GM23338 (cell line): ENCODE data around the gene LRBA. TPM values are rescaled to one million over a fixed set of nuclear protein-coding genes. Genes with fewer than 3 reads are reported as not detected.

Experiments
- ATAC-seq: fragments of 200-7000 bp; cut with Tn5 transposase; 3 replicates; pipeline ENCODE4 v1.9.1; 2020
- DNase-seq: peaks from one replicate; pipeline ENCODE4 v3.0.0-alpha.2; 2015; ENCODE audit warnings: low spot score
- H2AFZ ChIP-seq: fragments of 200-600 bp; sonication (generic); 2 replicates; pipeline ENCODE4 v1.8.0; 2016; ENCODE audit warnings: antibody characterized with exemption, mild to moderate bottlenecking, moderate library complexity
- H3F3A ChIP-seq: fragments of 200-600 bp; sonication (generic); replicated peaks from 2 replicates; pipeline ENCODE4 v1.8.0; 2017; ENCODE audit warnings: antibody characterized with exemption, mixed run types, low read depth
- H3K27ac ChIP-seq: fragments of 200-600 bp; sonication (generic); 2 replicates; pipeline ENCODE4 v1.6.1; 2016; ENCODE audit warnings: low read depth
- H3K27me3 ChIP-seq: fragments of 200-600 bp; sonication (generic); 2 replicates; pipeline ENCODE4 v1.8.0; 2016; ENCODE audit warnings: mild to moderate bottlenecking, mixed run types, moderate library complexity; ENCODE audit not compliant: insufficient read depth
- H3K36me3 ChIP-seq: fragments of 200-600 bp; sonication (generic); 2 replicates; pipeline ENCODE4 v1.8.0; 2016; ENCODE audit warnings: mild to moderate bottlenecking; ENCODE audit not compliant: insufficient read depth
- H3K4me1 ChIP-seq: fragments of 200-600 bp; sonication (generic); 2 replicates; pipeline ENCODE4 v1.8.0; 2016; ENCODE audit warnings: mild to moderate bottlenecking, moderate library complexity; ENCODE audit not compliant: insufficient read depth
- H3K4me2 ChIP-seq: fragments of 200-600 bp; sonication (generic); 2 replicates; pipeline ENCODE4 v1.7.1; 2017; ENCODE audit warnings: mixed run types
- H3K4me3 ChIP-seq: fragments of 200-600 bp; sonication (generic); 2 replicates; pipeline ENCODE4 v1.6.1; 2016; ENCODE audit warnings: mixed run types
- H3K79me2 ChIP-seq: fragments of 200-600 bp; sonication (generic); replicated peaks from 2 replicates; pipeline ENCODE4 v1.8.0; 2017; ENCODE audit warnings: mild to moderate bottlenecking; ENCODE audit not compliant: insufficient read depth
- H3K9me2 ChIP-seq: fragments of 200-600 bp; sonication (generic); 2 replicates; pipeline ENCODE4 v1.8.0; 2017; ENCODE audit not compliant: insufficient read depth
- H4K20me1 ChIP-seq: fragments of 200-600 bp; sonication (generic); replicated peaks from 2 replicates; pipeline ENCODE4 v1.8.0; 2017; ENCODE audit warnings: mild to moderate bottlenecking; ENCODE audit not compliant: insufficient read depth
- H3K27ac Mint-ChIP-seq: 2 replicates; pipeline ENCODE4 v1.8.0; 2020; ENCODE audit warnings: inconsistent platforms, mild to moderate bottlenecking, moderate library complexity, mixed read lengths
- H3K27me3 Mint-ChIP-seq: 3 replicates; pipeline ENCODE4 v1.8.0; 2022; ENCODE audit warnings: low read depth, mild to moderate bottlenecking, moderate library complexity, mixed read lengths, inconsistent platforms; ENCODE audit not compliant: insufficient read depth, poor library complexity
- H3K36me3 Mint-ChIP-seq: 3 replicates; pipeline ENCODE4 v1.8.0; 2021; ENCODE audit warnings: low read depth, mild to moderate bottlenecking, inconsistent platforms, moderate library complexity, mixed read lengths
- H3K4me1 Mint-ChIP-seq: 3 replicates; pipeline ENCODE4 v1.8.0; 2020; ENCODE audit warnings: mild to moderate bottlenecking, inconsistent platforms, mixed read lengths
- H3K4me3 Mint-ChIP-seq: 3 replicates; pipeline ENCODE4 v1.8.0; 2021; ENCODE audit warnings: moderate library complexity, mild to moderate bottlenecking, inconsistent platforms, mixed read lengths
- H3K9me3 Mint-ChIP-seq: 3 replicates; pipeline ENCODE4 v1.8.0; 2020; ENCODE audit warnings: moderate library complexity, mild to moderate bottlenecking, inconsistent platforms, mixed read lengths
- CTCF ChIP-seq, 2 experiments: fragments of 200-600 bp in 1 of 2; sonication (generic) in 1 of 2; conservative IDR thresholded peaks; 2 replicates each; pipeline versions ENCODE4 v1.5.1 to v1.6.1; 2016 to 2017; ENCODE audit warnings: antibody characterized with exemption in 2 of 2, low read depth in 2 of 2, mild to moderate bottlenecking in 2 of 2, moderate library complexity in 1 of 2
- EZH2 ChIP-seq: fragments of 200-600 bp; sonication (generic); IDR thresholded peaks from one replicate; pipeline ENCODE4 v1.8.0; 2017; ENCODE audit warnings: antibody characterized with exemption, mild to moderate bottlenecking, low read depth; ENCODE audit not compliant: unreplicated experiment
- EZH2phosphoT487 ChIP-seq: fragments of 200-600 bp; sonication (generic); IDR thresholded peaks from one replicate; pipeline ENCODE4 v1.8.1; 2018; ENCODE audit warnings: antibody characterized with exemption; ENCODE audit not compliant: unreplicated experiment
- JUNB ChIP-seq: IDR thresholded peaks from one replicate; pipeline ENCODE4 v1.6.1; 2016; ENCODE audit warnings: antibody characterized with exemption; ENCODE audit not compliant: unreplicated experiment
- NANOG ChIP-seq: IDR thresholded peaks from 2 replicates; pipeline ENCODE4 v1.6.1; 2016; ENCODE audit warnings: antibody characterized with exemption, borderline replicate concordance
- POLR2AphosphoS5 ChIP-seq: IDR thresholded peaks from 2 replicates; pipeline ENCODE4 v1.6.1; 2016; ENCODE audit warnings: antibody characterized with exemption, low read depth
- STAT1 ChIP-seq: IDR thresholded peaks from one replicate; pipeline ENCODE4 v1.6.1; 2016; ENCODE audit warnings: antibody characterized with exemption; ENCODE audit not compliant: unreplicated experiment
- ZNF114 ChIP-seq: fragments of 250-450 bp; sonication (Bioruptor Pico); IDR thresholded peaks from 2 replicates; pipeline ENCODE4 v1.5.0; 2020; ENCODE audit warnings: mild to moderate bottlenecking, moderate library complexity
- ZNF331 ChIP-seq: fragments of 250-450 bp; sonication (Bioruptor Pico); IDR thresholded peaks from 2 replicates; pipeline ENCODE4 v1.5.0; 2020; ENCODE audit warnings: low read depth, mild to moderate bottlenecking, moderate library complexity
- polyA plus RNA-seq: library from polyadenylated mRNA; unstranded; fragments of >200 nt; fragmentation: Nextera tagmentation; extraction: Ambion mirVana; gene quantifications from 2 replicates; pipeline ENCODE4 v1.2.1, GENCODE V29; 2016
- total RNA-seq: library from RNA; depleted of rRNA; stranded (reverse); fragments of >200 nt; shearing (Covaris generic); gene quantifications from 2 replicates; pipeline ENCODE4 v1.2.3, GENCODE V29; 2014
- TF ChIP-seq, protein P1 (sequence below): fragments of 250-450 bp; sonication (Bioruptor Pico); IDR thresholded peaks from 2 replicates; pipeline ENCODE4 v1.5.0; 2020; ENCODE audit warnings: mild to moderate bottlenecking, moderate library complexity
- TF ChIP-seq, protein P2 (sequence below): IDR thresholded peaks from one replicate; pipeline ENCODE4 v1.6.1; 2018; ENCODE audit warnings: antibody characterized with exemption; ENCODE audit not compliant: unreplicated experiment

Gene LRBA
- total and polyA plus RNA-seq, 2 experiments from 2014 or later = 23.3 to 126 TPM

GRCh38 chr4:150224896-150225591 lies 790.0 kb downstream of the LRBA start:
- no peak overlapping the region for H2AFZ ChIP-seq
- H3K9me3 Mint-ChIP-seq = no peaks in the 10 kb centered on the region; the same call in 2 of the 3 replicates
- peaks cover 3% of the 10 kb centered on the region for H3K27me3 Mint-ChIP-seq
- H4K20me1 ChIP-seq = no peaks in the 10 kb centered on the region
- no peaks in the 10 kb centered on the region for H3K9me2 ChIP-seq
- H3K4me3 Mint-ChIP-seq = no peak overlapping the region
- no peaks in the 10 kb centered on the region for H3K36me3 ChIP-seq
- no peak overlapping the region for H3K27ac Mint-ChIP-seq
- ATAC-seq = peak; percentile 97
- no peaks in the 10 kb centered on the region for H3K36me3 Mint-ChIP-seq
- peaks cover 26% of the 10 kb centered on the region for H3K4me1 Mint-ChIP-seq
- no peaks in the 10 kb centered on the region for H3F3A ChIP-seq
- H3K27me3 ChIP-seq = no peaks in the 10 kb centered on the region
- no peak overlapping the region for H3K27ac ChIP-seq
- TF ChIP-seq, protein P1, sequence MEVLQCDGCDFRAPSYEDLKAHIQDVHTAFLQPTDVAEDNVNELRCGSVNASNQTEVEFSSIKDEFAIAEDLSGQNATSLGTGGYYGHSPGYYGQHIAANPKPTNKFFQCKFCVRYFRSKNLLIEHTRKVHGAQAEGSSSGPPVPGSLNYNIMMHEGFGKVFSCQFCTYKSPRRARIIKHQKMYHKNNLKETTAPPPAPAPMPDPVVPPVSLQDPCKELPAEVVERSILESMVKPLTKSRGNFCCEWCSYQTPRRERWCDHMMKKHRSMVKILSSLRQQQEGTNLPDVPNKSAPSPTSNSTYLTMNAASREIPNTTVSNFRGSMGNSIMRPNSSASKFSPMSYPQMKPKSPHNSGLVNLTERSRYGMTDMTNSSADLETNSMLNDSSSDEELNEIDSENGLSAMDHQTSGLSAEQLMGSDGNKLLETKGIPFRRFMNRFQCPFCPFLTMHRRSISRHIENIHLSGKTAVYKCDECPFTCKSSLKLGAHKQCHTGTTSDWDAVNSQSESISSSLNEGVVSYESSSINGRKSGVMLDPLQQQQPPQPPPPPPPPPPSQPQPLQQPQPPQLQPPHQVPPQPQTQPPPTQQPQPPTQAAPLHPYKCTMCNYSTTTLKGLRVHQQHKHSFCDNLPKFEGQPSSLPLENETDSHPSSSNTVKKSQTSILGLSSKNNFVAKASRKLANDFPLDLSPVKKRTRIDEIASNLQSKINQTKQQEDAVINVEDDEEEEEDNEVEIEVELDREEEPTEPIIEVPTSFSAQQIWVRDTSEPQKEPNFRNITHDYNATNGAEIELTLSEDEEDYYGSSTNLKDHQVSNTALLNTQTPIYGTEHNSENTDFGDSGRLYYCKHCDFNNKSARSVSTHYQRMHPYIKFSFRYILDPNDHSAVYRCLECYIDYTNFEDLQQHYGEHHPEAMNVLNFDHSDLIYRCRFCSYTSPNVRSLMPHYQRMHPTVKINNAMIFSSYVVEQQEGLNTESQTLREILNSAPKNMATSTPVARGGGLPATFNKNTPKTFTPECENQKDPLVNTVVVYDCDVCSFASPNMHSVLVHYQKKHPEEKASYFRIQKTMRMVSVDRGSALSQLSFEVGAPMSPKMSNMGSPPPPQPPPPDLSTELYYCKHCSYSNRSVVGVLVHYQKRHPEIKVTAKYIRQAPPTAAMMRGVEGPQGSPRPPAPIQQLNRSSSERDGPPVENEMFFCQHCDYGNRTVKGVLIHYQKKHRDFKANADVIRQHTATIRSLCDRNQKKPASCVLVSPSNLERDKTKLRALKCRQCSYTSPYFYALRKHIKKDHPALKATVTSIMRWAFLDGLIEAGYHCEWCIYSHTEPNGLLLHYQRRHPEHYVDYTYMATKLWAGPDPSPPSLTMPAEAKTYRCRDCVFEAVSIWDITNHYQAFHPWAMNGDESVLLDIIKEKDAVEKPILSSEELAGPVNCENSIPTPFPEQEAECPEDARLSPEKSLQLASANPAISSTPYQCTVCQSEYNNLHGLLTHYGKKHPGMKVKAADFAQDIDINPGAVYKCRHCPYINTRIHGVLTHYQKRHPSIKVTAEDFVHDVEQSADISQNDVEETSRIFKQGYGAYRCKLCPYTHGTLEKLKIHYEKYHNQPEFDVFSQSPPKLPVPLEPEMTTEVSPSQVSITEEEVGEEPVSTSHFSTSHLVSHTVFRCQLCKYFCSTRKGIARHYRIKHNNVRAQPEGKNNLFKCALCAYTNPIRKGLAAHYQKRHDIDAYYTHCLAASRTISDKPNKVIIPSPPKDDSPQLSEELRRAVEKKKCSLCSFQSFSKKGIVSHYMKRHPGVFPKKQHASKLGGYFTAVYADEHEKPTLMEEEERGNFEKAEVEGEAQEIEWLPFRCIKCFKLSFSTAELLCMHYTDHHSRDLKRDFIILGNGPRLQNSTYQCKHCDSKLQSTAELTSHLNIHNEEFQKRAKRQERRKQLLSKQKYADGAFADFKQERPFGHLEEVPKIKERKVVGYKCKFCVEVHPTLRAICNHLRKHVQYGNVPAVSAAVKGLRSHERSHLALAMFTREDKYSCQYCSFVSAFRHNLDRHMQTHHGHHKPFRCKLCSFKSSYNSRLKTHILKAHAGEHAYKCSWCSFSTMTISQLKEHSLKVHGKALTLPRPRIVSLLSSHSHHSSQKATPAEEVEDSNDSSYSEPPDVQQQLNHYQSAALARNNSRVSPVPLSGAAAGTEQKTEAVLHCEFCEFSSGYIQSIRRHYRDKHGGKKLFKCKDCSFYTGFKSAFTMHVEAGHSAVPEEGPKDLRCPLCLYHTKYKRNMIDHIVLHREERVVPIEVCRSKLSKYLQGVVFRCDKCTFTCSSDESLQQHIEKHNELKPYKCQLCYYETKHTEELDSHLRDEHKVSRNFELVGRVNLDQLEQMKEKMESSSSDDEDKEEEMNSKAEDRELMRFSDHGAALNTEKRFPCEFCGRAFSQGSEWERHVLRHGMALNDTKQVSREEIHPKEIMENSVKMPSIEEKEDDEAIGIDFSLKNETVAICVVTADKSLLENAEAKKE = peak; percentile 87
- no peak for TF ChIP-seq POLR2AphosphoS5
- H3K79me2 ChIP-seq = no peaks in the 10 kb centered on the region
- peaks cover 17% of the 10 kb centered on the region for H3K4me1 ChIP-seq
- H3K4me3 ChIP-seq = no peak overlapping the region
- H3K4me2 ChIP-seq = no peak overlapping the region
- DNase-seq = peak; percentile 58

GRCh38 chr4:150219841-150220240 lies 795.2 kb downstream of the LRBA start:
- no peaks in the 10 kb centered on the region for H3K36me3 ChIP-seq
- H3K27ac ChIP-seq = no peak overlapping the region
- no peak overlapping the region for H2AFZ ChIP-seq
- H3K4me2 ChIP-seq = no peak overlapping the region
- no peak for ATAC-seq
- no peaks in the 10 kb centered on the region for H3K27me3 ChIP-seq
- no peaks in the 10 kb centered on the region for H3F3A ChIP-seq
- H3K4me3 Mint-ChIP-seq = no peak overlapping the region
- no peaks in the 10 kb centered on the region for H3K27me3 Mint-ChIP-seq
- H3K36me3 Mint-ChIP-seq = no peaks in the 10 kb centered on the region
- H3K27ac Mint-ChIP-seq = no peak overlapping the region
- H4K20me1 ChIP-seq = no peaks in the 10 kb centered on the region
- peaks cover 17% of the 10 kb centered on the region for H3K4me1 Mint-ChIP-seq
- no peaks in the 10 kb centered on the region for H3K9me3 Mint-ChIP-seq
- DNase-seq = no peak
- H3K9me2 ChIP-seq = no peaks in the 10 kb centered on the region
- H3K79me2 ChIP-seq = no peaks in the 10 kb centered on the region
- H3K4me1 ChIP-seq = peaks cover 9% of the 10 kb centered on the region; the same call in 1 of the 2 replicates
- H3K4me3 ChIP-seq = no peak overlapping the region
- TF ChIP-seq EZH2 (no peak), JUNB (no peak), CTCF (conservative IDR thresholded peaks at IDR 0.05; ENCODE audit: low read depth in 2 of 2) (no peak), STAT1 (no peak), EZH2phosphoT487 (no peak), ZNF114 (CRISPR knock-in tag) (no peak), NANOG (no peak), ZNF331 (CRISPR knock-in tag) (no peak)
- TF ChIP-seq, protein P2, sequence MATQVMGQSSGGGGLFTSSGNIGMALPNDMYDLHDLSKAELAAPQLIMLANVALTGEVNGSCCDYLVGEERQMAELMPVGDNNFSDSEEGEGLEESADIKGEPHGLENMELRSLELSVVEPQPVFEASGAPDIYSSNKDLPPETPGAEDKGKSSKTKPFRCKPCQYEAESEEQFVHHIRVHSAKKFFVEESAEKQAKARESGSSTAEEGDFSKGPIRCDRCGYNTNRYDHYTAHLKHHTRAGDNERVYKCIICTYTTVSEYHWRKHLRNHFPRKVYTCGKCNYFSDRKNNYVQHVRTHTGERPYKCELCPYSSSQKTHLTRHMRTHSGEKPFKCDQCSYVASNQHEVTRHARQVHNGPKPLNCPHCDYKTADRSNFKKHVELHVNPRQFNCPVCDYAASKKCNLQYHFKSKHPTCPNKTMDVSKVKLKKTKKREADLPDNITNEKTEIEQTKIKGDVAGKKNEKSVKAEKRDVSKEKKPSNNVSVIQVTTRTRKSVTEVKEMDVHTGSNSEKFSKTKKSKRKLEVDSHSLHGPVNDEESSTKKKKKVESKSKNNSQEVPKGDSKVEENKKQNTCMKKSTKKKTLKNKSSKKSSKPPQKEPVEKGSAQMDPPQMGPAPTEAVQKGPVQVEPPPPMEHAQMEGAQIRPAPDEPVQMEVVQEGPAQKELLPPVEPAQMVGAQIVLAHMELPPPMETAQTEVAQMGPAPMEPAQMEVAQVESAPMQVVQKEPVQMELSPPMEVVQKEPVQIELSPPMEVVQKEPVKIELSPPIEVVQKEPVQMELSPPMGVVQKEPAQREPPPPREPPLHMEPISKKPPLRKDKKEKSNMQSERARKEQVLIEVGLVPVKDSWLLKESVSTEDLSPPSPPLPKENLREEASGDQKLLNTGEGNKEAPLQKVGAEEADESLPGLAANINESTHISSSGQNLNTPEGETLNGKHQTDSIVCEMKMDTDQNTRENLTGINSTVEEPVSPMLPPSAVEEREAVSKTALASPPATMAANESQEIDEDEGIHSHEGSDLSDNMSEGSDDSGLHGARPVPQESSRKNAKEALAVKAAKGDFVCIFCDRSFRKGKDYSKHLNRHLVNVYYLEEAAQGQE = no peak
